HG03066 (cell line): ENCODE results near the gene C6orf47.

ENCODE experiments used
- ATAC-seq: cut with Tn5 transposase; IDR thresholded peaks from one replicate; pipeline ENCODE4 v1.9.1; 2021; ENCODE audit warnings: low read depth; ENCODE audit not compliant: unreplicated experiment

Gene C6orf47

GRCh38 chr6:31615748-31616147 lies 44.8 kb downstream of the C6orf47 start:
- ATAC-seq = no peak

GRCh38 chr6:31614684-31615578 lies 45.6 kb downstream of the C6orf47 start, which contains the start of gene AIF1:
Gene AIF1 (plus strand): TSS chr6:31615234. CDS start chr6:31615330, 96 bp downstream.
- no peak for ATAC-seq

DNA sequence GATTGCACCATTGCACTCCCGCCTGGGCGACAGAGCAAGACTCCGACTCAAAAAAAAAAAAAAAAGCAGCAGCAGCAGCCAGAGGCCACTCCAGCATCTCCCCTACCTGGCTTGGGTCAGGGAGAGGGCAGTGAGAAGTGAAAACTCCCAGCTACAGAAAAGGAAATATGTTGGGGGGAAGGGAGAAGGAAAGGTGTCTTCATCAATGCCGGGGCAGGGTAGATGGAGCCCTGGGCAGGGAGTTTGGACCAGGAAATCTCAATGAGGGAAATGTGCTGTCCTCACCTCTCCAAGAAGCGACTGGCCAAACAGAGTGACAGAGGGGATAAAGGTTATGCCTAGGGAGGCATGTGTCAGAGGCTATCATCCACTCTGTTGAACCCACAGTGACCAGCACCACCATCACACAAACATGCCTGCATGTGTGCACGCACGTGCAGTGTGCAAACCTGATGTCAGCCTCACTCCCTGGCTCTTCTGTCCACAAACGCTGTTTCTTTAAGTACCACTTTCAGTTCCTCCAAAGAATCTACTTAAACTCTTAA lies 46.4 kb downstream of the C6orf47 start:
- no peak for ATAC-seq

- ATAC-seq = no peak
Observed at GRCh38 chr6:31610968-31611367, 49.6 kb downstream of the C6orf47 start.

DNA sequence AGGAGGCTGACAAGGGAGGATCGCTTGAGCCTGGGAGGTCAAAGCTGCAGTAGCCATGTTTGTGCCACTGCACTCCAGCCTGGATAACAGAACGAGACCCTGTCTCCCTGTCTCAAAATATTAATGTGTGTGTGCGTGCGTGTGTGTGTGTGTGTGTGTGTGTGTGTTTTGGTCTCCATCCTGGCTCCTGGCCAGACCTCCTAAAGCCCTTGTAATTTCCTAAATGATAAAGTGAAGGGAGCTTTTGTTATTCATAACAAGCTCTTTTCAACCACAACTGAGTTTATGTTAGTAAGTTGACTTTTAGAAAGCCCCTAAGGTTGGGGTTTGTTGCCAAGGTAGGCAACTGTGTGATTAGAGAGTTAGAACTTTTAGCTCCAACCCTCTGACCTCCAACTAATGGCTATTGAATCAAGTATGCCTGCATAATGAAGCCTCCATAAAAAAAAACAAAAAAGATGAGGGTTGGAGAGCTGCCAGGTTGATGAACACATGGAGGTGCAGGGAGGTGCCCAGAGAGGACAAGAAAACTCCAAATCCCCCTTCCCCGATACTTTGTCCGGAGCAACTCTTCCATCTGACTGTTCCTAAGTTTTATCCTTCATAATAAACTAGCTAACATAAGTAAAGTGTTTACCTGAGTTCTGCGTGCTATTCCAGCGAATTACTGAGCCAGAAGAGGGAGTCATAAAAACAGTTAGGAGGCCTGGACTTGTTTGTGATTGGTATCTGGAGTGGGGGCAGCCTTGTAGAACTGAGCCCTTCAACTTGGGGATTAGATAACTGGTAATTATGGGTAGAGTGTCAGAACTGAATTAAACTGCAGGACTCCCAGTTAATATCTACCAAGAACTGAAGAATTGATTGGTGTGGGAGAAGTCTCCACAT lies 50.8 kb downstream of the C6orf47 start:
- ATAC-seq = no peak
